ENCODE data around the gene FOXO3. TPM values are rescaled to one million over a fixed set of nuclear protein-coding genes. Genes with fewer than 3 reads are reported as not detected.

Gene FOXO3
- polyA plus RNA-seq, 1 of the 3 experiments (the other 2 are of a cell fraction), result 8.1 TPM

- no peak for TF ChIP-seq ELF1 (IDR thresholded peaks at IDR 0.05)
- TF ChIP-seq TEAD4 (IDR thresholded peaks at IDR 0.05; ENCODE audit: borderline replicate concordance, insufficient read depth), result no peak
These were observed 99.5 kb downstream of the FOXO3 start (continued) for GRCh38 chr6:108660251-108660650.

- H3K4me2 ChIP-seq, result no peak overlapping the region; the same call in 1 of the 2 replicates
- H3K9me2 ChIP-seq, result no peaks in the 10 kb centered on the region
- H2AFZ ChIP-seq (ENCODE audit: low read depth), result no peak overlapping the region
- H3F3A ChIP-seq (replicated peaks; ENCODE audit: insufficient read depth), result peaks cover 6% of the 10 kb centered on the region
- peak; percentile 86 for DNase-seq
- H3K4me3 ChIP-seq (ENCODE audit: low read depth in 2 of 2, low read length in 1 of 2), result no peak overlapping the region
- H3K27ac ChIP-seq (ENCODE audit: low read depth in 2 of 2, low read length in 1 of 2), result peak overlapping the region; percentile 31 to 90; a peak in 3 of 4 replicates
- 31% methylated on average over 1 of the region's 1 CpG for WGBS (ENCODE audit: low lambda C conversion rate)
- ChIA-PET CTCF (interaction anchor here (0.6 kb wide), 1 partner anchor 70 kb away, joined by 3 read pairs; no protein-coding TSS in a partner anchor), POLR2A (interaction anchor here (1.0 kb wide), 1 partner anchor 10 kb away, joined by 4 read pairs; no protein-coding TSS in a partner anchor)
- peaks cover 4 to 7% of the 10 kb centered on the region in 2 experiments for H3K36me3 ChIP-seq (replicated peaks in 1 of 2; ENCODE audit: control insufficient read depth in 1 of 2, insufficient read depth in 2 of 2, low read length in 1 of 2)
- H3K9ac ChIP-seq, result no peak overlapping the region
- H3K79me2 ChIP-seq (ENCODE audit: insufficient read depth), result peaks cover 69% of the 10 kb centered on the region
- peaks cover 39% of the 10 kb centered on the region for H4K20me1 ChIP-seq (ENCODE audit: insufficient read depth)
- H3K27me3 ChIP-seq (ENCODE audit: insufficient read depth), result no peaks in the 10 kb centered on the region
- H3K4me1 ChIP-seq (ENCODE audit: control insufficient read depth in 1 of 2, insufficient read depth in 2 of 2, low read depth in 1 of 2, low read length in 1 of 2), result peaks cover 6 to 47% of the 10 kb centered on the region in 2 experiments
- no peaks in the 10 kb centered on the region for H3K9me3 ChIP-seq
- TF ChIP-seq MEF2A (IDR thresholded peaks at IDR 0.05; ENCODE audit: borderline replicate concordance, low read depth), result no peak
- peak; percentile 43; the same call in 1 of the 2 replicates for TF ChIP-seq JUND (IDR thresholded peaks at IDR 0.05)
- no peak for TF ChIP-seq ELF1 (IDR thresholded peaks at IDR 0.05)
- TF ChIP-seq PBX3 (IDR thresholded peaks at IDR 0.05), result peak; percentile 62
- TF ChIP-seq TAF1 (IDR thresholded peaks at IDR 0.05; ENCODE audit: borderline replicate concordance, low read depth, low read length), result no peak
- no peak for TF ChIP-seq NRF1 (IDR thresholded peaks at IDR 0.05; ENCODE audit: low read depth, low read length)
- peak; percentile 86; the same call in 1 of the 2 replicates for TF ChIP-seq MXI1 (IDR thresholded peaks at IDR 0.05; ENCODE audit: low read depth, low read length)
- TF ChIP-seq IRF3 (IDR thresholded peaks at IDR 0.05; ENCODE audit: low read depth, low read length), result no peak
- TF ChIP-seq FOXM1 (IDR thresholded peaks at IDR 0.05; ENCODE audit: low read depth), result no peak
- peak; percentile 78 for TF ChIP-seq TCF12 (IDR thresholded peaks at IDR 0.05)
- TF ChIP-seq MAX (IDR thresholded peaks at IDR 0.05; ENCODE audit: low read depth), result no peak
- TF ChIP-seq REST (IDR thresholded peaks at IDR 0.05; ENCODE audit: low read depth, low read length), result no peak
- peak; percentile 96 for TF ChIP-seq FOXJ3 (CRISPR knock-in tag; IDR thresholded peaks at IDR 0.05)
- peak; percentile 21; the same call in 1 of the 2 replicates for TF ChIP-seq SMC3 (IDR thresholded peaks at IDR 0.05; ENCODE audit: low read depth, low read length)
- TF ChIP-seq NFIC (IDR thresholded peaks at IDR 0.05; ENCODE audit: borderline replicate concordance), result peak; percentile 5; the same call in 1 of the 2 replicates
- peak; percentile 97 for TF ChIP-seq RCOR1 (IDR thresholded peaks at IDR 0.05; ENCODE audit: low read length)
- peak; percentile 91 for TF ChIP-seq CHD2 (IDR thresholded peaks at IDR 0.05; ENCODE audit: low read length, partially characterized antibody)
- TF ChIP-seq USF1 (IDR thresholded peaks at IDR 0.05; ENCODE audit: borderline replicate concordance, low read depth), result peak; percentile 76
- no peak for TF ChIP-seq CTCF (IDR thresholded peaks at IDR 0.05)
- TF ChIP-seq GABPA (IDR thresholded peaks at IDR 0.05; ENCODE audit: low read depth), result no peak
- peak; percentile 99 for TF ChIP-seq GATA2 (CRISPR knock-in tag; IDR thresholded peaks at IDR 0.05)
- no peak for TF ChIP-seq RFX5 (IDR thresholded peaks at IDR 0.05; ENCODE audit: low read length)
- 0 out of 2 replicates have a peak, but pooled peaks have one; percentile 22 for TF ChIP-seq SIN3A (IDR thresholded peaks at IDR 0.05; ENCODE audit: borderline replicate concordance, low read depth, low read length)
- TF ChIP-seq TEAD4 (IDR thresholded peaks at IDR 0.05; ENCODE audit: borderline replicate concordance, insufficient read depth), result peak; percentile 48; the same call in 1 of the 2 replicates
- no peak for TF ChIP-seq YY1 (IDR thresholded peaks at IDR 0.05; ENCODE audit: low read depth)
These were observed 100.7 kb downstream of the FOXO3 start for GRCh38 chr6:108661430-108661829.

Data from SK-N-SH (cell line).